LNCaP clone FGC (cell line): Measurements from ENCODE around the gene ZFAND3.

ENCODE experiments used
- DNase-seq: peaks from one replicate; pipeline ENCODE4 v3.0.0-alpha.2; 2011; ENCODE audit warnings: low read depth
- H3K4me3 ChIP-seq: 2 replicates; pipeline ENCODE4 v1.5.1; 2011; ENCODE audit warnings: mild to moderate bottlenecking, low read depth, low read length, control low read depth
- TF ChIP-seq, protein P1 (sequence below): IDR thresholded peaks from 2 replicates; pipeline ENCODE4 v1.5.1; 2012; ENCODE audit warnings: mild to moderate bottlenecking; ENCODE audit not compliant: control insufficient read depth, insufficient read depth; ENCODE audit errors: extremely low read depth

ZFAND3 gene

GRCh38 chr6:38163186-38164130 is 343.9 kb downstream of the ZFAND3 start:
- no peak overlapping the region for H3K4me3 ChIP-seq
- TF ChIP-seq, protein P1, sequence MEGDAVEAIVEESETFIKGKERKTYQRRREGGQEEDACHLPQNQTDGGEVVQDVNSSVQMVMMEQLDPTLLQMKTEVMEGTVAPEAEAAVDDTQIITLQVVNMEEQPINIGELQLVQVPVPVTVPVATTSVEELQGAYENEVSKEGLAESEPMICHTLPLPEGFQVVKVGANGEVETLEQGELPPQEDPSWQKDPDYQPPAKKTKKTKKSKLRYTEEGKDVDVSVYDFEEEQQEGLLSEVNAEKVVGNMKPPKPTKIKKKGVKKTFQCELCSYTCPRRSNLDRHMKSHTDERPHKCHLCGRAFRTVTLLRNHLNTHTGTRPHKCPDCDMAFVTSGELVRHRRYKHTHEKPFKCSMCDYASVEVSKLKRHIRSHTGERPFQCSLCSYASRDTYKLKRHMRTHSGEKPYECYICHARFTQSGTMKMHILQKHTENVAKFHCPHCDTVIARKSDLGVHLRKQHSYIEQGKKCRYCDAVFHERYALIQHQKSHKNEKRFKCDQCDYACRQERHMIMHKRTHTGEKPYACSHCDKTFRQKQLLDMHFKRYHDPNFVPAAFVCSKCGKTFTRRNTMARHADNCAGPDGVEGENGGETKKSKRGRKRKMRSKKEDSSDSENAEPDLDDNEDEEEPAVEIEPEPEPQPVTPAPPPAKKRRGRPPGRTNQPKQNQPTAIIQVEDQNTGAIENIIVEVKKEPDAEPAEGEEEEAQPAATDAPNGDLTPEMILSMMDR = no peak
- DNase-seq = no peak

DNA sequence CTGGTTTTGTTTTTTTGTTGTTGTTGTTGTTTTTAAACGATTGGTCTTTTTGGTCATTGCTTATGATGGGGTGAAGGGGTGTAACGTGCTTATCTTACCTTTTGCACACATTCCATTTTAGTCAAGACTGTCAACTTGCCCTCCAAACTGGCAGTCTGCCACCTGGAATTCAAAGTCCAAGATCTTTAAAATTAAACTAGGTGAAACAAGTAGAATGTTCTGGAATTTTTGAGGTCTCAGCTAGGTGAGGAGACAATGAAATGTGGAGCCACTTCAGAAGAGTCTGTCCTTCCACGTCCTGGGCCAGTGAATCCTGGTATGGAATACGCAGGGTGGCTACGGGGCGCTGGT is 344.6 kb downstream of the ZFAND3 start:
- no peak for DNase-seq

DNA sequence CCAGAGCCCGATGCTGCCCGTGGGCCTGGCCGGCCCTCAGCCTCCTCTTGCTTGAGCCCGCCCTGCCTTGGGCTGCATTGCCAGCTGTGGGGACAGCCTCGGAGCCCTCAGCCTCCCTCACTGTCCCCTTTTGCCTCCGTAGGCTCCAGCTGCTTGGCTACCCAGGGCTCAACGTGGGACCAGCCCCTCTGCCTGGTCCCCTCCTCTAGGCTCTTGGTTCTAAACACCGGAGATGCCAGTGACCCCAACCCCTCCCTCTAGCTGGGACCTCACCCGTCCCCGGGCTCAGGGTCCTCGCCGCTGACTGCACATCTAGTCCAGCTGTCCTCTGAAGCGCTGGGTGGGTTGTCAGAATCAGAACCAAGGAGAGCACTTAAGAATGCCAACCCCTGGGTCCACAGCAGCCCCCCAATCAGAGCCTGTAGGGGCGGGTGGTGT is 345.2 kb downstream of the ZFAND3 start:
- no peak for DNase-seq
- H3K4me3 ChIP-seq = no peak overlapping the region
- TF ChIP-seq, protein P1 = no peak

More for the DNA sequence above, 344.6 kb downstream of the ZFAND3 start:
- TF ChIP-seq, protein P1 = no peak
- H3K4me3 ChIP-seq = no peak overlapping the region

DNA sequence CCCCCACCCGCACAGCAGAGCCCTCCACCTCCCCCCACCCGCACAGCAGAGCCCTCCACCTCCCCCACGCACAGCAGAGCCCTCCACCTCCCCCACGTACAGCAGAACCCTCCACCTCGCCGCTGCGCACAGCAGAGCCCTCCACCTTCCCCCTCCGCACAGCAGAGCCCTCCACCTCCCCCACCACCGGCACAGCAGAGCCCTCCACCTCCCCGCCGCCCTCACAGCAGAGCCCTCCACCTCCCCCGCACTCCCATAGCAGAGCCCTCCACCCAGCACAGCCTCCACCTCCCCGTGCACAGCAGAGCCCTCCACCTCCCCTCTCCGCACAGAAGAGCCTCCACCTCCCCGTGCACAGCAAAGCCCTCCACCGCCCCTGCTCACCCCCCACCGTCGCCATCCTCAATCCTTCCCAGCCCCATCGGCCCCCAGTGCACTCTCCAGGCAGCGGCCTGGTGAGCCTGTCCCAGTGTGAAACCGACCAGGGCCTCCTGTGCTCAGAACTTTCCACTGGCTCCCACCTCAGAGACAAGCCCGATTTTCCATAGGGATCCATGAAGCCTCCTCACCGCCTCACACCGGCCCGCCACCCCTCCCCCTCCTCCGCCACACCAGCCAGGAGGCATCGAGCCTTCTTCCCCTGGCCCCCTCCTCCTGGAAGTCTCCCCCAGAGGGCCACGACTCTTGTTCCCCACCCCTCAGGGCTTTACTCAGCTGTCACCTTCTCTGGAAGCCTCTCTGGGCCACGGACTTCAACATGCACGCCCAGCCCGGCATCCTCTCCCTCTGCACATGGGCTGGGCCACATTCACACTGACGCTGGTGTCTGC is 347.1 kb downstream of the ZFAND3 start:
- no peak overlapping the region for H3K4me3 ChIP-seq
- no peak for DNase-seq
- TF ChIP-seq, protein P1 = no peak

DNA sequence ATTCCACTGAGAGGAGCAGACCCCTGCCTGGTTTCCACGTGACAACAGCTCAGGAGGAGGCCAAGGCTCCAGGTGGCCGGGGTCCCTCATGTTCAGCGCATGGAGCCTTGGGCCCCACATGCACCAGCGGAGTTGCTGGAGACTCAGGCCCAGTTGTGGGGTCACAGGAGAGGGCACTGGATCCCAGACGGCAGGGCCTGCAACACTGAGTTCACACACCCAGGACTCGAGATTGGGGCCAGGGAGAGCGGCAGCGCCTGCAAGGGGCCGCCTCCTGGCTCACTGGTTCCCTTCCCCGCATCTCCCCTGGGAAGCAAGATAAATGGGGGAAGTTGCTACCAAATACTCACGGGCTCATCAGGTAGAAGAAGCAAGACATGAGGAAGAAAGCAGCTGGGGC is 348.1 kb downstream of the ZFAND3 start:
- DNase-seq = no peak
- TF ChIP-seq, protein P1 = no peak
- H3K4me3 ChIP-seq = no peak overlapping the region

DNA sequence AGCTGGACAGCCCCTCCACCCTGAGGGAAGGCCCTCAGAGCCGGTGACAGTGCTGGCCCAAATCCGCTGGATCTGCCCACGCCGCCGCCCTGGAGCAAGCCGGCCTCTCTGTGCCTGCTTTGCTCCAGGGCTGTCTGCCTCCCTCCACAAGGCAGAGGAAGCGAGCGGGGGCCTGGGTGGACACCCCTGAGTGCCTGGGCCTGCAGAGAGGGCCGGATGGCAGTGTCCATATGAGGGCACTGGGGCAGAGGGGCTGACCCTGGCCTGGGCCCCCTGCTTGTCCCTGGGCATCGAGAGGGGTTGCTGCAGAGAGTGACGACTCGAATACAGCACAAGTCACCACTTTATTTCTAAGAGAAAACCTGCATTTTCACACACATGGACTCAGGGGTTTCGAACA is 348.6 kb downstream of the ZFAND3 start:
- no peak for DNase-seq

More for the DNA sequence above, 348.6 kb downstream of the ZFAND3 start:
- TF ChIP-seq, protein P1 = no peak
- H3K4me3 ChIP-seq = no peak overlapping the region
